GM15510 (cell line): ENCODE measurements around the gene HES1.

Experiments
- POLR2A ChIP-seq: IDR thresholded peaks from 3 replicates; pipeline ENCODE4 v1.6.1; 2011; ENCODE audit warnings: borderline replicate concordance; ENCODE audit not compliant: insufficient read length; ENCODE audit errors: extremely low read depth

Gene HES1

GRCh38 chr3:194117104-194117845 is 18.7 kb upstream of the HES1 start:
- TF ChIP-seq POLR2A: no peak

GRCh38 chr3:194118920-194119319 is 17.0 kb upstream of the HES1 start:
- no peak for TF ChIP-seq POLR2A

- no peak for TF ChIP-seq POLR2A
These were observed 15.9 kb upstream of the HES1 start for GRCh38 chr3:194119831-194120590.

GRCh38 chr3:194120789-194121770 is 14.9 kb upstream of the HES1 start:
- TF ChIP-seq POLR2A: no peak

GRCh38 chr3:194121891-194122631 is 13.9 kb upstream of the HES1 start:
- no peak for TF ChIP-seq POLR2A

- TF ChIP-seq POLR2A: no peak
These were observed 12.2 kb upstream of the HES1 start for GRCh38 chr3:194123726-194124125.

GRCh38 chr3:194124193-194124592 is 11.8 kb upstream of the HES1 start:
- no peak for TF ChIP-seq POLR2A

- no peak for TF ChIP-seq POLR2A
These were observed 10.5 kb upstream of the HES1 start for GRCh38 chr3:194125442-194125841.

- no peak for TF ChIP-seq POLR2A
These were observed 9.2 kb upstream of the HES1 start for GRCh38 chr3:194126790-194127189.

GRCh38 chr3:194128202-194128918 is 7.6 kb upstream of the HES1 start:
- no peak for TF ChIP-seq POLR2A

- TF ChIP-seq POLR2A: no peak
These were observed 6.3 kb upstream of the HES1 start for GRCh38 chr3:194129581-194130133.

- no peak for TF ChIP-seq POLR2A
These were observed 5.8 kb upstream of the HES1 start for GRCh38 chr3:194130188-194130587.

- TF ChIP-seq POLR2A: no peak
These were observed 5.0 kb upstream of the HES1 start for GRCh38 chr3:194130807-194131589.
